ENCODE measurements around the gene NEAT1. TPM values are rescaled to one million over a fixed set of nuclear protein-coding genes. Genes with fewer than 3 reads are reported as not detected.

NEAT1 gene
- total and polyA plus RNA-seq, 9 of the 15 experiments (the other 6 are each of a cell fraction or from before 2014, with no cell fraction given): 20.1 to 389 (median 62.8) TPM

DNA sequence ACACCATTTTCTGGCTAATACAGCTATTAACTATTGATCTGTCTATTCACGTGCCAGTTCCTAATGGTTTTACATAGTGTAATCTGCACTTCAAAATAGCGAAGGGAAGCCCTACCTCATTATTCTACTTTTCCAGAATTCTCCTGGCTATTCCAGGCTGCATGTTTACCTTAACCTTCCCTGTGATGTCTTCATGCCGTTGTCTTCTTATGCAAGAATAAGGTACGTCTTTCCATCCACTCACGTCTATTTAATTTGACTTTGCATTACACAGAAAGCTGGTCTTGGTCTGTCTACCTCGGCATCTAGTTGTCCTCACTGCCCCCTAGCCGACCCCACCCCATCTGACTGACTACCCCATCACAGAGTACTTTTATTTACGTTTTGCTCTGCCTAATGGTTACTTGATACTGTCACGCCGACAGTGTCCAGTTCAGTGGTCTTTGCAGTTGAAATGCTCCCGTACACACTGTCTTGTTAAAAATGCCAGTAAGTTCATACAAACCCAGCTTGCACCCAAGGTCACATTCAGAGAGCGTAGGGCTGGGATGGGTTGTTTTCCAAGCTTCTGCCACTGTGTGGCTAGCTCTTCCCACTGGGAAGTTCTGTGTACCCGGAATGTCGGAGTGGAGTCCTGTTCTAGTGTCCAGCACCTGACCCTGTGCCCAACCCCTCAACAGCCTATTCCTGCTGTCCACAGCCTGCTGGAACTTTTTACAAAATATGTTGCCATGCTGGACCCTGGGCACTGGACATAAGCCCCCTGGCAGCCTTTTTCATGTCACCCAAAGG is 15.0 kb downstream of the NEAT1 start:
- H3K27ac ChIP-seq (ENCODE audit: extremely low read depth, low read depth, low read length): no peak overlapping the region
- CTCF ChIA-PET (ENCODE audit: low intra/inter-chr PET ratio): no interaction called here
- POLR2A ChIA-PET: interaction anchor here (0.7 to 3.4 kb wide), 13 partner anchors 9 to 116 kb away, joined by 3 to 49 read pairs (median 6); partner anchors contain the start of genes MALAT1 and NEAT1
- H3K9ac ChIP-seq (ENCODE audit: insufficient read depth in 1 of 2, low read depth in 2 of 2, low read length in 2 of 2): no peak overlapping the region
- in situ Hi-C loops (cut with MboI) (no loop called here), intact Hi-C loops (cut with micrococcal nuclease) (no loop called here)
- H3K9me1 ChIP-seq (ENCODE audit: control insufficient read depth, insufficient read depth, low read length): peaks cover 6% of the 10 kb centered on the region
- H3K79me2 ChIP-seq (ENCODE audit: control insufficient read depth, insufficient read depth, low read length): peaks cover 94% of the 10 kb centered on the region
- H3K4me1 ChIP-seq (replicated peaks in 1 of 2; ENCODE audit: control insufficient read depth in 2 of 2, insufficient read depth in 2 of 2, low read length in 2 of 2): peaks cover 9 to 18% of the 10 kb centered on the region in 2 experiments; a peak in 4 of 5 replicates
- DNase-seq (ENCODE audit: extremely low read depth in 1 of 4, low spot score in 3 of 4) (no peak), FAIRE-seq (no peak), ATAC-seq (no peak)
- H4K20me1 ChIP-seq (replicated peaks; ENCODE audit: control insufficient read depth, insufficient read depth, low read length): 0 out of 2 replicates have a peak, but pooled peaks cover 3% of the 10 kb centered on the region
- BruUV-seq (replicated peaks): no TSS peak
- no peak overlapping the region for H3K4me3 ChIP-seq
- H3K36me3 ChIP-seq (ENCODE audit: control insufficient read depth, insufficient read depth, low read length): peaks cover 90% of the 10 kb centered on the region
- no peak overlapping the region for H3K4me2 ChIP-seq (ENCODE audit: insufficient read depth, low read length)
- H3K9me3 ChIP-seq (replicated peaks; ENCODE audit: control insufficient read depth, insufficient read depth, low read depth, low read length): no peaks in the 10 kb centered on the region
- no peak overlapping the region for H2AFZ ChIP-seq (ENCODE audit: low read depth, low read length)
- 88% methylated on average over 14 of the region's 14 CpGs for WGBS (ENCODE audit: insufficient coverage, low coverage, missing lambda C conversion rate)
- H3K27me3 ChIP-seq (ENCODE audit: control insufficient read depth in 2 of 2, insufficient read depth in 2 of 2, low read length in 2 of 2): no peaks in the 10 kb centered on the region
- TF ChIP-seq RUNX1 (IDR thresholded peaks at IDR 0.05; ENCODE audit: low read depth) (0 out of 2 replicates have a peak, but pooled peaks have one; percentile 15), ZNF41 (CRISPR knock-in tag; conservative IDR thresholded peaks at IDR 0.05) (no peak), POLR2AphosphoS5 (IDR thresholded peaks at IDR 0.05; ENCODE audit: control insufficient read depth, insufficient read depth, low read depth, low read length) (peak; percentile 46; the same call in 1 of the 2 replicates), PML (IDR thresholded peaks at IDR 0.05; ENCODE audit: low read length) (peak; percentile 25; the same call in 1 of the 2 replicates), POLR2A (conservative IDR thresholded peaks at IDR 0.05) (peak; percentile 64; the same call in 1 of the 2 replicates), POLR2B (IDR thresholded peaks at IDR 0.05; ENCODE audit: low read depth, partially characterized antibody) (peak; percentile 65), CHCHD3 (CRISPR knock-in tag; IDR thresholded peaks at IDR 0.05) (peak; percentile 62; the same call in 1 of the 2 replicates), CREB1 (IDR thresholded peaks at IDR 0.05) (no peak), CREB1 (CRISPR knock-in tag; IDR thresholded peaks at IDR 0.05) (no peak), SUPT5H (IDR thresholded peaks at IDR 0.05) (peak; percentile 61; the same call in 1 of the 2 replicates), POLR2AphosphoS2 (IDR thresholded peaks at IDR 0.05; ENCODE audit: low read length) (peak; percentile 77; the same call in 1 of the 2 replicates), ZNF316 (IDR thresholded peaks at IDR 0.05) (no peak), ZBTB33 (CRISPR knock-in tag; IDR thresholded peaks at IDR 0.05) (no peak)
- TF ChIP-seq, protein P1, sequence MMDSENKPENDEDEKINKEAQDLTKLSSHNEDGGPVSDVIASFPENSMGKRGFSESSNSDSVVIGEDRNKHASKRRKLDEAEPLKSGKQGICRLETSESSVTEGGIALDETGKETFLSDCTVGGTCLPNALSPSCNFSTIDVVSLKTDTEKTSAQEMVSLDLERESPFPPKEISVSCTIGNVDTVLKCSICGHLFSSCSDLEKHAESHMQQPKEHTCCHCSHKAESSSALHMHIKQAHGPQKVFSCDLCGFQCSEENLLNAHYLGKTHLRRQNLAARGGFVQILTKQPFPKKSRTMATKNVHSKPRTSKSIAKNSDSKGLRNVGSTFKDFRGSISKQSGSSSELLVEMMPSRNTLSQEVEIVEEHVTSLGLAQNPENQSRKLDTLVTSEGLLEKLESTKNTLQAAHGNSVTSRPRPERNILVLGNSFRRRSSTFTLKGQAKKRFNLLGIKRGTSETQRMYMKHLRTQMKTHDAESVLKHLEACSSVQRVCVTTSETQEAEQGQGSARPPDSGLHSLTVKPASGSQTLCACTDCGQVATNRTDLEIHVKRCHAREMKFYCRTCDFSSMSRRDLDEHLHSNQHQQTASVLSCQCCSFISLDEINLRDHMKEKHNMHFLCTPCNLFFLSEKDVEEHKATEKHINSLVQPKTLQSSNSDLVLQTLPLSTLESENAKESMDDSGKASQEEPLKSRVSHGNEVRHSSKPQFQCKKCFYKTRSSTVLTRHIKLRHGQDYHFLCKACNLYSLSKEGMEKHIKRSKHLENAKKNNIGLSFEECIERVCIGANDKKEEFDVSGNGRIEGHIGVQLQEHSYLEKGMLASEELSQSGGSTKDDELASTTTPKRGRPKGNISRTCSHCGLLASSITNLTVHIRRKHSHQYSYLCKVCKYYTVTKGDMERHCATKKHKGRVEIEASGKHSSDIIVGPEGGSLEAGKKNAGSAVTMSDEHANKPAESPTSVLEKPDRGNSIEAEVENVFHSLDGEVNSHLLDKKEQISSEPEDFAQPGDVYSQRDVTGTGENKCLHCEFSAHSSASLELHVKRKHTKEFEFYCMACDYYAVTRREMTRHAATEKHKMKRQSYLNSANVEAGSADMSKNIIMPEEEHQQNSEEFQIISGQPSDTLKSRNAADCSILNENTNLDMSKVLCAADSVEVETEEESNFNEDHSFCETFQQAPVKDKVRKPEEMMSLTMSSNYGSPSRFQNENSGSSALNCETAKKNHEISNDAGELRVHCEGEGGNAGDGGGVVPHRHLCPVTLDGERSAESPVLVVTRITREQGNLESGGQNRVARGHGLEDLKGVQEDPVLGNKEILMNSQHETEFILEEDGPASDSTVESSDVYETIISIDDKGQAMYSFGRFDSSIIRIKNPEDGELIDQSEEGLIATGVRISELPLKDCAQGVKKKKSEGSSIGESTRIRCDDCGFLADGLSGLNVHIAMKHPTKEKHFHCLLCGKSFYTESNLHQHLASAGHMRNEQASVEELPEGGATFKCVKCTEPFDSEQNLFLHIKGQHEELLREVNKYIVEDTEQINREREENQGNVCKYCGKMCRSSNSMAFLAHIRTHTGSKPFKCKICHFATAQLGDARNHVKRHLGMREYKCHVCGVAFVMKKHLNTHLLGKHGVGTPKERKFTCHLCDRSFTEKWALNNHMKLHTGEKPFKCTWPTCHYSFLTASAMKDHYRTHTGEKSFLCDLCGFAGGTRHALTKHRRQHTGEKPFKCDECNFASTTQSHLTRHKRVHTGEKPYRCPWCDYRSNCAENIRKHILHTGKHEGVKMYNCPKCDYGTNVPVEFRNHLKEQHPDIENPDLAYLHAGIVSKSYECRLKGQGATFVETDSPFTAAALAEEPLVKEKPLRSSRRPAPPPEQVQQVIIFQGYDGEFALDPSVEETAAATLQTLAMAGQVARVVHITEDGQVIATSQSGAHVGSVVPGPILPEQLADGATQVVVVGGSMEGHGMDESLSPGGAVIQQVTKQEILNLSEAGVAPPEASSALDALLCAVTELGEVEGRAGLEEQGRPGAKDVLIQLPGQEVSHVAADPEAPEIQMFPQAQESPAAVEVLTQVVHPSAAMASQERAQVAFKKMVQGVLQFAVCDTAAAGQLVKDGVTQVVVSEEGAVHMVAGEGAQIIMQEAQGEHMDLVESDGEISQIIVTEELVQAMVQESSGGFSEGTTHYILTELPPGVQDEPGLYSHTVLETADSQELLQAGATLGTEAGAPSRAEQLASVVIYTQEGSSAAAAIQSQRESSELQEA (IDR thresholded peaks at IDR 0.05; ENCODE audit: low read depth): no peak

Measured in K562 (cell line).